ENCODE data around the gene C6orf163.

The C6orf163 gene

DNA sequence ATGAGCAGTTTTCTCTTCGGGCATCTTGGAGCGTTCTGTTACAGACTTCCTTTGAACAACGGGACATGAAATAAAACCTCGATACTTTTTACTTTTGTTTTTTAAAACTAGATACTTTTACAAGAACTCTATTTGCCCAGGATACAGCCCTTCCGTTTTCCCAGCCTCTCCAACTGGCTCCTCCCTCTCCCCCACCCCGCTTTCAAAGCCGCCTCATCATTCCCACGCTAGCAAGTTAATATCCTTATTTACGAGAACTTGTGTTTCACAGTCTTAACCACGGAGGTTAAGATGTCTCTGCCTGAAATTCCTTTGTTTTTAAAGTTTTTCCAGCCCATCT lies 62.9 kb downstream of the C6orf163 start:
- peak overlapping the region; percentile 64 to 97 (median 83) for H3K4me3 ChIP-seq
- peak overlapping the region in 19 of 21 experiments; percentile 16 to 84 (median 69) for H3K27ac ChIP-seq

DNA sequence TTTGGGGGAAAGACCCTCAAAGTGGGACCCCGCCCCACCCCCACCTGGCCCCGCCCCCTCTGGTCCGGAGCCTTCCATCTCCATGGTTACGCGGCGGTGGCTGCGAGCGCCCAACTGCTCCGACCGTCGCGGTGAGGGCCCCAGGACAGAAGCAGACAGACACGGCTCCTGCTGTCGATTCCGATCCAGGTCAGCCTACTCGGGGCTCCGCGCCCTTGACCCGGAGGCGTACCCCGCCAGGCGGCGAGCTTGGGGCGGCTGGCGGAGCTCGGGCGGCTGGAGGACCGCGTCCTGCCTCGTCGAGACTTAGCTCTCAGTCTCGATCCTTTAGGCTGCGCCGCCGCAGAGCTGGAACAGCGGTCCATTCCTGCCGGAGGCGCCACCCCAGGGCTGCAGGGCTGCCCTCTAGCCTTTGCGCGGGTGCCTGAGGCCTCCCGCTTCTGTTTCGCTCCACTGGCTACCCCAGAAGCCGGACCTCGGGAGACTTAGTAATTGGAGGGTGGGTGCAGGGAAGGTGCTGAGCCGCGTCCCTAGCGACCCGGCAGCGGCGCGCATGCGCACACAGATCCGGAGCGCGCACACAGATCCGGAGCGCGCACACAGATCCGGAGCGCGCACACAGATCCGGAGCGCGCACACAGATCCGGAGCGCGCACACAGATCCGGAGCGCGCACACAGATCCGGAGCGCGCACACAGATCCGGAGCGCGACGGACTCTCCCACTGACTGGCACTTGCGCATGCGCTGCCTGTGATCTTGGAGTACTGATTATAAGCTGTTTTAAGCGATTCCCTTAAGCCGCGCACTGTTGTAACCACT lies 63.5 kb downstream of the C6orf163 start, which contains the start of gene CFAP206:
CFAP206 (plus strand) TSS at position 72 of the 820 bp plus-strand sequence. CDS start 1,868 bp downstream, outside the sequence.
- peak within 1 kb of the TSS; percentile 64 to 97 (median 83) for H3K4me3 ChIP-seq
- peak within 1 kb of the TSS in 20 of 21 experiments; percentile 16 to 84 (median 71) for H3K27ac ChIP-seq

DNA sequence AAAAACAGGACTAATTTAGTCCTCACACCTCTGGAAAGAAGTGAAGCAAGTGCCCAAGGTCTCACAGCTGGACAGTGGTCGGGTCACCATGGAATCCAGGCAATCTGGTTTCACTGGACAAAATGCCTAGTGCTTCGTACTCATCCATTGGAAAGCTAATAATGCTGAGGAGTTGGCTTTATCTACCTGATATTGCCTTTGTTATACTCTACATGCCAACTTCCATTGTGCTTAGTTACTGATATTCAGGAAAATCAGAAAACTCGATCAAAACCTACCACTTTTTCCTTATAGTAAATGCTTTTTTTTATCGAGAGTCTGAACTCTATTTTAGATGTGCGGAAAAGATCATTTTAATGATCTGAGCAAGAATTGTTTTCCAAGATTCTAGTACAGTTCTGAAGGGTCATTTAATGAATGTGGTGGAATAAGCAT lies 64.1 kb downstream of the C6orf163 start:
- Histone ChIP-seq H3K4me3 (peak overlapping the region; percentile 64 to 97 (median 83)), H3K27ac (peak overlapping the region in 18 of 21 experiments; percentile 17 to 84 (median 69))

All from skin epidermis (tissue), 12 donors.